D721Med (cell line): Measurements from ENCODE around the gene ATRNL1.
"Not testable (repeated sequence)": the region's sequence is repeated elsewhere in the genome, so short reads cannot be mapped to it uniquely, and the experiment has no call there.

Experiments used
- DNase-seq: peaks from one replicate; pipeline ENCODE4 v3.0.0; 2011; ENCODE audit warnings: low spot score; ENCODE audit not compliant: insufficient read length
- FAIRE-seq: peaks from 2 replicates; lab custom pipeline; 2011; peaks lifted over from hg19 to GRCh38; lab: Jason Lieb, UNC
- TF ChIP-seq, protein P1 (sequence below): IDR thresholded peaks from 2 replicates; pipeline ENCODE4 v1.5.1; 2012; ENCODE audit warnings: mild to moderate bottlenecking, control low read depth; ENCODE audit not compliant: insufficient read depth; ENCODE audit errors: missing control alignments

ATRNL1 gene

DNA sequence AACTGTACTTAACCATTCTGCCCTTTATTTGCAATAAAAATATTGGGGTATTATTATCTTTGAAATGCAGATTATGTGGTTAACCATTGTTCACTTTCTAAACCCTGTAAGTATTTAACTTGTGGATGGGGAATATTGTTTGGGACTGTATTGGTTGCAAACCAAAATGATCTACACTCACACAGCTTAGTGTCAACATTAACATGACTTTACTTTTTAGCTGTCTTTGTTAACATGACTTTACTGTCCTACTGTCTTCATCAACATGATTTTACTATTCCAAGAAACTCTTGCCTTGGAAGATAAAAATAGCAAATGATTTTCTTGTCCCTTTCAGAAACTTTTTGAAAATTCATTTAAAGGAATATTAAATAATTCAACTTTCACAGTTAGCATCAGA lies 708.3 kb downstream of the ATRNL1 start:
- FAIRE-seq (no peak), DNase-seq (no peak)
- TF ChIP-seq, protein P1, sequence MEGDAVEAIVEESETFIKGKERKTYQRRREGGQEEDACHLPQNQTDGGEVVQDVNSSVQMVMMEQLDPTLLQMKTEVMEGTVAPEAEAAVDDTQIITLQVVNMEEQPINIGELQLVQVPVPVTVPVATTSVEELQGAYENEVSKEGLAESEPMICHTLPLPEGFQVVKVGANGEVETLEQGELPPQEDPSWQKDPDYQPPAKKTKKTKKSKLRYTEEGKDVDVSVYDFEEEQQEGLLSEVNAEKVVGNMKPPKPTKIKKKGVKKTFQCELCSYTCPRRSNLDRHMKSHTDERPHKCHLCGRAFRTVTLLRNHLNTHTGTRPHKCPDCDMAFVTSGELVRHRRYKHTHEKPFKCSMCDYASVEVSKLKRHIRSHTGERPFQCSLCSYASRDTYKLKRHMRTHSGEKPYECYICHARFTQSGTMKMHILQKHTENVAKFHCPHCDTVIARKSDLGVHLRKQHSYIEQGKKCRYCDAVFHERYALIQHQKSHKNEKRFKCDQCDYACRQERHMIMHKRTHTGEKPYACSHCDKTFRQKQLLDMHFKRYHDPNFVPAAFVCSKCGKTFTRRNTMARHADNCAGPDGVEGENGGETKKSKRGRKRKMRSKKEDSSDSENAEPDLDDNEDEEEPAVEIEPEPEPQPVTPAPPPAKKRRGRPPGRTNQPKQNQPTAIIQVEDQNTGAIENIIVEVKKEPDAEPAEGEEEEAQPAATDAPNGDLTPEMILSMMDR: no peak

DNA sequence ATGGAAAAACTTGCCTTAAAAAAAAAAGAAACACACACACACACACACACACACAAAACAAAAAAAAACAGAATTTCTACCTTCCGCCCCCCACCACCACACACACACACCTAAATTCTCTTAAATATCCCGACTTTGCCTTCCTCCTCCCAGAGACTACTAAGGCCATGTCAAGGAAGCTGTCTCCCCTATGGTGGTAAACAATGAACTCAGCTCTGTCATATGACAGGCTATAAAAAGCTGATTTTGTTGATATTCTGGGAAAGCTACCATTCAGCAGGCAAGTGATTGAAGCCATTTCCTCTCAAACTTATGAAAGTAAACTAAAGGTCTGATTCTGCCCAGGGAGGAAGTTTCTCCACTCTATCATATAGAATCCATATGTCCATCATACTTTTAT lies 708.8 kb downstream of the ATRNL1 start:
- no peak for FAIRE-seq
- TF ChIP-seq, protein P1: no peak

DNA sequence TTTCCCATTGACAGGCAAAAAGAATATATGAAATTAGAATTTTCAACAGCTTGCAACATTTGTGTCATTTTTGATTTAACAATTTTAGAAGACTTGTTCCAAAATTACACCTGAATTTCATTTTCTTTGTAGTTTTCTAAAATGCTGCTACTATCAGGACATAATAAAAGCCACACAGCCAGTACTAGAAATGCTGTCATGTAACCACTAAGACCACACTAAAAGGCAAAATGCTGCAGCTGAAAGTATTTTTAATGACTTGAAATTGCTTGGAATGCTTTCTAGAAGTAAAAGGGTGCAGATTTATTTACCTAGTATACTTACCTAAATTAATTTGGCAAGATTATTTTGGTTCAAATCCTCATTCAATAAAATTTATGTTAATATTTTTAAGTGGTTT lies 709.7 kb downstream of the ATRNL1 start:
- DNase-seq (no peak), FAIRE-seq (no peak)
- TF ChIP-seq, protein P1: no peak

More for the DNA sequence above, 708.8 kb downstream of the ATRNL1 start:
- DNase-seq: no peak

DNA sequence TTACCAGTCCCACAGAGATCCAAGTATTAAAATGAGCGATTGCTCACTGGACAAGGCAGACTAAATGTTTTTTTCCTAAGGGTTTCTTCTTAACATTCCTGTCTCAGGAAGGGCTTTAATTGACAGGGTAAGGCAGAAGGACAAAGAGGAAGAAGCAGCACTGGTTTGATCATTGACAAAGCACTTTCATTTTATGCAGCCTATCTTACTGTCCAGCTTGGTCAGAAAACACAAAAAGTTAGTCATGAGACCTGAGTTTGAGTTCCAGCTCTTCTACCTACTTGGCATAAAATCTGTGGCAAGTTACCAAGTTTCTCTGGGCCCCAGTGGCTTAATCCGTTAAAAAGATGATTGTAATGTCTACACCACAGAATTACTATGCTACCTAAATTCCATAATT lies 721.4 kb downstream of the ATRNL1 start:
- TF ChIP-seq, protein P1: no peak
- FAIRE-seq: no peak
- no peak for DNase-seq

DNA sequence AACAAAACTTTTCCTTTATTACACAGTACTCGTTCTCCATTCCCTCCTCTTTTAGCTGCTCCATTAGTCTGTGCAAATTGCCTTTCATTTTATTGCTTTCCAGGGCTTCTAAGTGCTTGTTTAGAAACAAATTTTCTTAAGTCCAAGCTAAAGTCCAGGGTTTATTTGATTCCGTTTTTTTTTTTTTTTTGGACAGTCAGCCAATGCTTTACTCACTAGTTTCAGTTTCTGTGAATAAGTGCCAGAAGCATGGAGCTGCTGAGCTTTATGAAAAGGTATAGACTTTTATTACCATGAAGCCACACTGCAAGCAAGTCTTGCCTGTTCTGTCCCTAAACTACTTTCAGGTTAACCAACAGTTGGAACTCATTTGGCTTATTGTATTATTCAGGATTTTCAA lies 724.8 kb downstream of the ATRNL1 start:
- DNase-seq: no peak
- no peak for FAIRE-seq
- TF ChIP-seq, protein P1: no peak

DNA sequence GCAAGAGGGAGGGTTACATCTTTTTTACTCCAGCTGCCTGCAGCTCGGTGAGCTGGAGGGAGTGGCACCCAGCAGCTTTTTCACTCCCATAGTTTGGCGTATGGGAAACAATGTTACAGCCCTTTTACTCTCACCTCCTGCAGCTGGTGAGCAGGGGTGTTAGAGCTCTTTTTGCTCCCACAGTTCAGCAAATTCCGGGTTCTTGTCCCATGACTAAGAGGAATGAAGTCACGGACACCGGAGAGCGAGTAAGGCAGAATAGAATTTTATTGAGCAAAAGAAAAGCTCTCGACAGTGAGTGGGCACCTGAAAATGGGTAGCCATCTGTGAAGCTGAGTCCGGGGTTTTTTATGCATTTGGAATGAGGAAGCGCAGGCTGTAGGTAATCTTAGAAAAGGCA lies 733.2 kb downstream of the ATRNL1 start:
- TF ChIP-seq, protein P1: no peak
- no peak for FAIRE-seq
- no peak for DNase-seq

DNA sequence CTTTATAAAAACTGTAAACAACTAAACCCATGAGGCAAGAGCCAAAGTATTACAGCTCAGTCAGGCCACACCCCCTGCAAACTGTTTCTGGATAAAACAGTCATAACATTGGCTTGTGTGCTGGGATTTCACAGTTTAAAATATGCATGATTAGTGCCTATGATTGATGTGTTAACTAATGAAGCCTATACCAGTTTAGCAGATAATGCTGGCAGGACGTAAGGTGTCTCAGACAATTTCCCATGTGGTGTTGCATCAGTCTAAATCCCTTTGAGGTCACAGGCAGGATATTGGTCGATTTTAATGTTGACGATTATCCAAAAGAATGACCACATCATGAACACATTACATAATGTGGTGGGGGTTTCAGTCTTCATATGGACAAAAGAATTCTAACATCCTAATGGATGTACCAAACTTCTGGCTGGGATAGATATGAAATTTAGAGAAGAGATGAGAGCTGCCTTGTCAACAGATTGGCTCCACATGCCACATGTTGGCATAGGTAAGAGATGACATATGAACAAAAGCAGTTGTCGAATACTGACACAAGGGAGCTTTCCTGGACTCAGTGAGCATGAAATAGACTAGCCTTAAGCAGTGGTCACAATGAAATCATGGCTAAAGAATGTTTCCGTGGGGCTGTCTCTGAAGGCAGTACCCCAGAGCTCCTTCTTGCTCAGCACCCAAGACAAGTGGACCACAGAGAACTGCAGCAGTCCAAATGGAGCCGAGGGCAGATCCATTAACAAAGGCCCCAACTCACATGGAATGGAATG lies 734.3 kb downstream of the ATRNL1 start:
- DNase-seq (no peak), FAIRE-seq (no peak)
- TF ChIP-seq, protein P1: no peak

DNA sequence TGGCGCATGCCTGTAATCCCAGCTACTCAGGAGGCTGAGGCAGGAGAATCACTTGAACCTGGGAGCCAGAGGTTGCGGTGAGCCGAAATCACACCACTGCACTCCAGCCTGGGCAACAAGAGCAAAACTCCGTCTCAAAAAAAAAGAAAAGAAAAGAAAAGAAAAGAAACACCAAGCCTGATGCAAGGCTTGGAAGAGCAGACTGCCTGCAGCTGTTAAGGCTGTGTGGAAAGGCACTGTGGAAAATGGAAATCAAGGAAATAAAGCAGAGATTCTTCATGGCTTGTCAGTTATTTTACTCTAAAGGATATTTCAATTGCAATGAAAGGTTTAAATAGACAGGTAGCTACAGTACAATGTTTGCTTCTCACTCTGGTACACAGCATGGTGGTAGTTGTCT lies 735.0 kb downstream of the ATRNL1 start:
- not testable (repeated sequence) for FAIRE-seq, DNase-seq
